ENCODE measurements around the gene GPR75.

DNA sequence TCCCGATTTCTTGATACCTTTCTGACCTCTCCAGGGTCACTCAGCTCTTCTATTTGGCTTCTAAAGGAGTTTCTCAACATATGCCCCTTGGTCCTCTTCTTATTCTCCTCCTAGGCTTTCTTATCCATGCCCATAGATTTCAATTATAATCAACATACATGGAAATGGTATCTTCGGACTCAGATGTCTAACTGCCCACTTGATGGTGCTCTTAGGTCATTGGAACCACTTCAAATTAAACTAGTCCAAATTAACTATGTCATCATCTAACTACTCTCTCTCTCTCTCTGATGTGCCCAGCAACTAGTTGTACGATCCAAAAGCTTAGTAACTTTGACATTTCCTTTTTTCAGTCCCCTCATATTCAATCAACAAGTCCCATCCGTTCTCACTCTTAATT is 43.2 kb upstream of the GPR75 start:
- TF ChIP-seq, protein P1, sequence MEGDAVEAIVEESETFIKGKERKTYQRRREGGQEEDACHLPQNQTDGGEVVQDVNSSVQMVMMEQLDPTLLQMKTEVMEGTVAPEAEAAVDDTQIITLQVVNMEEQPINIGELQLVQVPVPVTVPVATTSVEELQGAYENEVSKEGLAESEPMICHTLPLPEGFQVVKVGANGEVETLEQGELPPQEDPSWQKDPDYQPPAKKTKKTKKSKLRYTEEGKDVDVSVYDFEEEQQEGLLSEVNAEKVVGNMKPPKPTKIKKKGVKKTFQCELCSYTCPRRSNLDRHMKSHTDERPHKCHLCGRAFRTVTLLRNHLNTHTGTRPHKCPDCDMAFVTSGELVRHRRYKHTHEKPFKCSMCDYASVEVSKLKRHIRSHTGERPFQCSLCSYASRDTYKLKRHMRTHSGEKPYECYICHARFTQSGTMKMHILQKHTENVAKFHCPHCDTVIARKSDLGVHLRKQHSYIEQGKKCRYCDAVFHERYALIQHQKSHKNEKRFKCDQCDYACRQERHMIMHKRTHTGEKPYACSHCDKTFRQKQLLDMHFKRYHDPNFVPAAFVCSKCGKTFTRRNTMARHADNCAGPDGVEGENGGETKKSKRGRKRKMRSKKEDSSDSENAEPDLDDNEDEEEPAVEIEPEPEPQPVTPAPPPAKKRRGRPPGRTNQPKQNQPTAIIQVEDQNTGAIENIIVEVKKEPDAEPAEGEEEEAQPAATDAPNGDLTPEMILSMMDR (conservative IDR thresholded peaks at IDR 0.05; ENCODE audit: low read depth, low read length): no peak
- TF ChIP-seq EZH2 (IDR thresholded peaks at IDR 0.05; ENCODE audit: borderline replicate concordance, low read depth, low read length, poor library complexity, severe bottlenecking): no peak

Measured in A673 (cell line).